IMR-90 (cell line): ENCODE results near the gene PCOLCE2. TPM values are rescaled to one million over a fixed set of nuclear protein-coding genes. Genes with fewer than 3 reads are reported as not detected.

Experiments used
- ATAC-seq: fragments of 200-7000 bp; cut with Tn5 transposase; 2 replicates; pipeline ENCODE4 v1.9.1; 2020; ENCODE audit warnings: low read depth, mild to moderate bottlenecking, moderate library complexity
- BruUV-seq: library from RNA; stranded (reverse); fragments of 400-500 nt; replicated peaks from 2 replicates; lab custom pipeline; 2021; lab: Mats Ljungman, UMichigan
- CTCF ChIA-PET: fragments of 300-600 bp; formaldehyde crosslinking; extraction: SDS; loops from one replicate; lab custom pipeline; 2021; ENCODE audit warnings: antibody characterized with exemption; lab: Yijun Ruan, JAX
- POLR2A ChIA-PET: fragments of 300-600 bp; sonication (Branson Sonifier 250); formaldehyde crosslinking; loops from one replicate; lab custom pipeline; 2022; ENCODE audit warnings: antibody characterized with exemption; ENCODE audit not compliant: unreplicated experiment; lab: Charles Lee
- DNase-seq: peaks from one replicate; pipeline ENCODE4 v3.0.0; 2013
- H2AFZ ChIP-seq: replicated peaks from 2 replicates; pipeline ENCODE3; 2013; ENCODE audit warnings: low read length, mild to moderate bottlenecking; ENCODE audit not compliant: poor library complexity
- H2AK5ac ChIP-seq: 2 replicates; pipeline ENCODE4 v1.6.1; 2013; ENCODE audit warnings: low read depth, low read length, inconsistent platforms
- H2AK9ac ChIP-seq: replicated peaks from 2 replicates; pipeline ENCODE3; 2013; ENCODE audit warnings: mild to moderate bottlenecking, low read depth, low read length, moderate library complexity; ENCODE audit not compliant: poor library complexity
- H2BK120ac ChIP-seq: 2 replicates; pipeline ENCODE4 v1.6.1; 2013; ENCODE audit warnings: low read depth, low read length, inconsistent platforms
- H2BK15ac ChIP-seq: 3 replicates; pipeline ENCODE4 v1.6.1; 2013; ENCODE audit warnings: low read depth, low read length, inconsistent platforms
- H2BK20ac ChIP-seq: 2 replicates; pipeline ENCODE4 v1.6.1; 2013; ENCODE audit warnings: low read depth, mild to moderate bottlenecking, inconsistent platforms, low read length, moderate library complexity
- H2BK5ac ChIP-seq: 2 replicates; pipeline ENCODE4 v1.6.1; 2013; ENCODE audit warnings: mild to moderate bottlenecking, low read depth, low read length, inconsistent platforms; ENCODE audit not compliant: poor library complexity, severe bottlenecking
- H3K14ac ChIP-seq: replicated peaks from 2 replicates; pipeline ENCODE4 v1.6.1; 2013; ENCODE audit warnings: low read depth, low read length, inconsistent platforms
- H3K18ac ChIP-seq: 2 replicates; pipeline ENCODE4 v1.6.1; 2013; ENCODE audit warnings: low read depth, low read length, control low read depth
- H3K23ac ChIP-seq: 2 replicates; pipeline ENCODE4 v1.6.1; 2013; ENCODE audit warnings: low read depth, low read length, inconsistent platforms
- H3K27ac ChIP-seq: 2 replicates; pipeline ENCODE4 v1.5.1; 2013; ENCODE audit warnings: mild to moderate bottlenecking, control low read depth, low read length; ENCODE audit not compliant: insufficient read depth
- H3K27me3 ChIP-seq: 2 replicates; pipeline ENCODE4 v1.6.1; 2013; ENCODE audit warnings: low read length; ENCODE audit not compliant: control insufficient read depth, insufficient read depth
- H3K36me3 ChIP-seq: 2 replicates; pipeline ENCODE4 v1.6.1; 2013; ENCODE audit warnings: low read length, mixed read lengths; ENCODE audit not compliant: control insufficient read depth, insufficient read depth
- H3K4ac ChIP-seq: 2 replicates; pipeline ENCODE4 v1.6.1; 2013; ENCODE audit warnings: low read depth, low read length, inconsistent platforms
- H3K4me1 ChIP-seq: 2 replicates; pipeline ENCODE4 v1.6.1; 2013; ENCODE audit warnings: low read length, mixed read lengths; ENCODE audit not compliant: control insufficient read depth, insufficient read depth
- H3K4me2 ChIP-seq: 2 replicates; pipeline ENCODE4 v1.6.1; 2013; ENCODE audit warnings: low read depth, mild to moderate bottlenecking, control low read depth, low read length, moderate library complexity
- H3K4me3 ChIP-seq: 2 replicates; pipeline ENCODE4 v1.5.1; 2013; ENCODE audit warnings: low read depth, mild to moderate bottlenecking, control low read depth, low read length, moderate library complexity; ENCODE audit not compliant: insufficient read depth
- H3K56ac ChIP-seq: 2 replicates; pipeline ENCODE4 v1.6.1; 2013; ENCODE audit warnings: low read length, inconsistent platforms; ENCODE audit not compliant: insufficient read depth; ENCODE audit errors: extremely low read depth
- H3K79me1 ChIP-seq, 2 experiments: 2 replicates each; pipeline ENCODE4 v1.6.1; 2013; ENCODE audit warnings: low read length in 2 of 2, inconsistent platforms in 1 of 2, low read depth in 1 of 2
- H3K9ac ChIP-seq: 2 replicates; pipeline ENCODE4 v1.6.1; 2013; ENCODE audit warnings: low read depth, low read length, control low read depth
- H3K9me1 ChIP-seq: 2 replicates; pipeline ENCODE4 v1.6.1; 2013; ENCODE audit warnings: low read length, inconsistent platforms; ENCODE audit not compliant: insufficient read depth
- H3K9me3 ChIP-seq: 2 replicates; pipeline ENCODE4 v1.6.1; 2013; ENCODE audit warnings: low read length; ENCODE audit not compliant: control insufficient read depth, insufficient read depth
- H4K20me1 ChIP-seq: 2 replicates; pipeline ENCODE4 v1.6.1; 2013; ENCODE audit warnings: low read length, inconsistent platforms; ENCODE audit not compliant: insufficient read depth
- H4K5ac ChIP-seq: 2 replicates; pipeline ENCODE4 v1.6.1; 2013; ENCODE audit warnings: mild to moderate bottlenecking, low read depth, low read length, control low read depth
- H4K8ac ChIP-seq, 2 experiments: 2 replicates each; pipeline ENCODE4 v1.6.1; 2013; ENCODE audit warnings: low read depth in 2 of 2, low read length in 2 of 2, control low read depth in 1 of 2, inconsistent platforms in 1 of 2
- H4K91ac ChIP-seq: 2 replicates; pipeline ENCODE4 v1.6.1; 2013; ENCODE audit warnings: low read depth, low read length, inconsistent platforms; ENCODE audit not compliant: insufficient read depth
- BHLHE40 ChIP-seq: fragments of 150-350 bp; IDR thresholded peaks from 2 replicates; pipeline ENCODE4 v1.6.1; 2016; ENCODE audit warnings: mild to moderate bottlenecking, low read depth, low read length
- CEBPB ChIP-seq: IDR thresholded peaks from 2 replicates; pipeline ENCODE4 v1.6.1; 2012; ENCODE audit warnings: low read depth, low read length, improper control_type of control experiment
- CHD1 ChIP-seq: IDR thresholded peaks from 2 replicates; pipeline ENCODE4 v1.6.1; 2012; ENCODE audit warnings: low read depth, low read length, improper control_type of control experiment
- FOS ChIP-seq: fragments of 150-350 bp; IDR thresholded peaks from 2 replicates; pipeline ENCODE4 v1.6.1; 2016; ENCODE audit warnings: low read depth, low read length
- MAFK ChIP-seq: IDR thresholded peaks from 2 replicates; pipeline ENCODE4 v1.6.1; 2012; ENCODE audit warnings: low read depth, low read length, improper control_type of control experiment
- MAZ ChIP-seq: IDR thresholded peaks from 2 replicates; pipeline ENCODE4 v1.6.1; 2012; ENCODE audit warnings: low read depth, mild to moderate bottlenecking, low read length, improper control_type of control experiment, moderate library complexity, borderline replicate concordance
- MXI1 ChIP-seq: IDR thresholded peaks from 2 replicates; pipeline ENCODE4 v1.6.1; 2012; ENCODE audit warnings: low read depth, mild to moderate bottlenecking, low read length, moderate library complexity, borderline replicate concordance
- NFE2L2 ChIP-seq: fragments of 150-350 bp; IDR thresholded peaks from 2 replicates; pipeline ENCODE4 v1.6.1; 2016; ENCODE audit warnings: low read depth, mild to moderate bottlenecking, low read length
- POLR2A ChIP-seq: IDR thresholded peaks from 2 replicates; pipeline ENCODE4 v1.6.1; 2012; ENCODE audit warnings: mild to moderate bottlenecking, low read depth, low read length
- RAD21 ChIP-seq: IDR thresholded peaks from 2 replicates; pipeline ENCODE4 v1.6.1; 2012; ENCODE audit warnings: low read length, improper control_type of control experiment
- RCOR1 ChIP-seq: IDR thresholded peaks from 2 replicates; pipeline ENCODE4 v1.6.1; 2012; ENCODE audit warnings: mild to moderate bottlenecking, low read length, improper control_type of control experiment; ENCODE audit not compliant: insufficient replicate concordance
- RFX5 ChIP-seq: IDR thresholded peaks from 2 replicates; pipeline ENCODE4 v1.8.0; 2012; ENCODE audit warnings: low read depth, mild to moderate bottlenecking, low read length, moderate library complexity
- SMC3 ChIP-seq: fragments of 150-350 bp; IDR thresholded peaks from 2 replicates; pipeline ENCODE4 v1.6.1; 2016; ENCODE audit warnings: low read depth, mild to moderate bottlenecking, antibody characterized with exemption, low read length, moderate library complexity
- WGBS, 2 experiments: methylation state at CpG; one replicate each; pipeline versions ENCODE4 v1.1.5 to v1.1.7; 2013; ENCODE audit warnings: missing lambda C conversion rate in 2 of 2; ENCODE audit not compliant: insufficient read length in 1 of 2; ENCODE audit errors: extremely low coverage in 2 of 2; 5-methylcytosine and 5-hydroxymethylcytosine counted together
- dilution Hi-C: fragments of 300-500 bp; cut with HindIII; formaldehyde crosslinking; loops from one replicate; pipeline ENCODE4 v1.14.3; 2018; ENCODE audit warnings: low sequenced_read_pairs; ENCODE audit not compliant: unreplicated experiment
- in situ Hi-C: fragments of 300-500 bp; cut with MboI; formaldehyde crosslinking; loops from 3 replicates; pipeline ENCODE4 v1.14.3; 2019; ENCODE audit warnings: low sequenced_read_pairs, inconsistent platforms, mixed read lengths
- intact Hi-C: fragments of 100-400 bp; cut with micrococcal nuclease; formaldehyde crosslinking; loops from 2 replicates; pipeline ENCODE4 v1.10.0; 2022
- polyA plus RNA-seq, 3 experiments: library from polyadenylated mRNA; depleted of rRNA; stranded (reverse); fragments of >200 nt; gene quantifications; 2 replicates each; pipeline ENCODE4 v1.2.3, GENCODE V29; 2012; ENCODE audit warnings: low replicate concordance in 1 of 3
- total RNA-seq: library from RNA; depleted of rRNA; stranded (reverse); fragments of >200 nt; gene quantifications from 2 replicates; pipeline ENCODE4 v1.2.3, GENCODE V29; 2012
- TF ChIP-seq, protein P1 (sequence below): conservative IDR thresholded peaks from 2 replicates; pipeline ENCODE4 v1.5.1; 2012; ENCODE audit warnings: mild to moderate bottlenecking, low read depth, low read length, improper control_type of control experiment
- TF ChIP-seq, protein P2 (sequence below): fragments of 150-350 bp; IDR thresholded peaks from 2 replicates; pipeline ENCODE4 v1.6.1; 2017; ENCODE audit warnings: mild to moderate bottlenecking, antibody characterized with exemption, low read length, low read depth
- TF ChIP-seq, protein P3 (sequence below): fragments of 150-350 bp; IDR thresholded peaks from 2 replicates; pipeline ENCODE4 v1.6.1; 2016; ENCODE audit warnings: low read depth, mild to moderate bottlenecking, low read length, moderate library complexity, borderline replicate concordance

PCOLCE2 gene
- total and polyA plus RNA-seq, 2 of the 4 experiments (the other 2 are of a cell fraction): 0.50 to 0.54 TPM

DNA sequence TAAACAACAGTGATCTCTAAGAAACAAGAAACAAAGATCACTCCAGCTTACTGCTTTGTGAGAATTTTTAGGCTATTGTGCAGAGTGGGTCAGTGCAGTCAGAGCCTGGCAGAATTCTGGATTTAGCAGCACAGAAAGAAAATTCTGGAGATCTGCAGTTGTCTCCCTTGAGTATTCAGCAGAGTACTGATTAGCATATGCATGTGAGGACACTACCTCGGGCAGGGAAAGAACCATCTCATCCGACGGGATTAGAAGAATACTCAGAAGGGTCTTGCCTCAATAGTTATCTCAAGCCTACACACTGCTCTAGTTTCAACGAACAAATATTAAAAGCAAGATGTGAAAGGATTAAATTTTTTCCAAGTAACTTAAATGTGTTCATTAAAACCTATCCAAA lies 94.4 kb downstream of the PCOLCE2 start:
- no peaks in the 10 kb centered on the region for H3K9me1 ChIP-seq
- ChIA-PET POLR2A (no interaction called here), CTCF (no interaction called here)
- no peak overlapping the region for H2BK15ac ChIP-seq
- H3K23ac ChIP-seq: no peak overlapping the region
- in situ Hi-C loops (no loop called here), intact Hi-C loops (no loop called here), dilution Hi-C loops (no loop called here)
- TF ChIP-seq SMC3 (no peak), CHD1 (no peak), CEBPB (no peak), FOS (no peak), POLR2A (no peak), RFX5 (no peak), MAZ (no peak), MXI1 (no peak), BHLHE40 (no peak), RAD21 (no peak), NFE2L2 (no peak), MAFK (no peak), RCOR1 (no peak)
- TF ChIP-seq, protein P1, sequence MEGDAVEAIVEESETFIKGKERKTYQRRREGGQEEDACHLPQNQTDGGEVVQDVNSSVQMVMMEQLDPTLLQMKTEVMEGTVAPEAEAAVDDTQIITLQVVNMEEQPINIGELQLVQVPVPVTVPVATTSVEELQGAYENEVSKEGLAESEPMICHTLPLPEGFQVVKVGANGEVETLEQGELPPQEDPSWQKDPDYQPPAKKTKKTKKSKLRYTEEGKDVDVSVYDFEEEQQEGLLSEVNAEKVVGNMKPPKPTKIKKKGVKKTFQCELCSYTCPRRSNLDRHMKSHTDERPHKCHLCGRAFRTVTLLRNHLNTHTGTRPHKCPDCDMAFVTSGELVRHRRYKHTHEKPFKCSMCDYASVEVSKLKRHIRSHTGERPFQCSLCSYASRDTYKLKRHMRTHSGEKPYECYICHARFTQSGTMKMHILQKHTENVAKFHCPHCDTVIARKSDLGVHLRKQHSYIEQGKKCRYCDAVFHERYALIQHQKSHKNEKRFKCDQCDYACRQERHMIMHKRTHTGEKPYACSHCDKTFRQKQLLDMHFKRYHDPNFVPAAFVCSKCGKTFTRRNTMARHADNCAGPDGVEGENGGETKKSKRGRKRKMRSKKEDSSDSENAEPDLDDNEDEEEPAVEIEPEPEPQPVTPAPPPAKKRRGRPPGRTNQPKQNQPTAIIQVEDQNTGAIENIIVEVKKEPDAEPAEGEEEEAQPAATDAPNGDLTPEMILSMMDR: no peak
- TF ChIP-seq, protein P2, sequence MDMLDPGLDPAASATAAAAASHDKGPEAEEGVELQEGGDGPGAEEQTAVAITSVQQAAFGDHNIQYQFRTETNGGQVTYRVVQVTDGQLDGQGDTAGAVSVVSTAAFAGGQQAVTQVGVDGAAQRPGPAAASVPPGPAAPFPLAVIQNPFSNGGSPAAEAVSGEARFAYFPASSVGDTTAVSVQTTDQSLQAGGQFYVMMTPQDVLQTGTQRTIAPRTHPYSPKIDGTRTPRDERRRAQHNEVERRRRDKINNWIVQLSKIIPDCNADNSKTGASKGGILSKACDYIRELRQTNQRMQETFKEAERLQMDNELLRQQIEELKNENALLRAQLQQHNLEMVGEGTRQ: no peak
- TF ChIP-seq, protein P3, sequence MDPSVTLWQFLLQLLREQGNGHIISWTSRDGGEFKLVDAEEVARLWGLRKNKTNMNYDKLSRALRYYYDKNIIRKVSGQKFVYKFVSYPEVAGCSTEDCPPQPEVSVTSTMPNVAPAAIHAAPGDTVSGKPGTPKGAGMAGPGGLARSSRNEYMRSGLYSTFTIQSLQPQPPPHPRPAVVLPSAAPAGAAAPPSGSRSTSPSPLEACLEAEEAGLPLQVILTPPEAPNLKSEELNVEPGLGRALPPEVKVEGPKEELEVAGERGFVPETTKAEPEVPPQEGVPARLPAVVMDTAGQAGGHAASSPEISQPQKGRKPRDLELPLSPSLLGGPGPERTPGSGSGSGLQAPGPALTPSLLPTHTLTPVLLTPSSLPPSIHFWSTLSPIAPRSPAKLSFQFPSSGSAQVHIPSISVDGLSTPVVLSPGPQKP: no peak
- H2AK5ac ChIP-seq: no peak overlapping the region
- no peak overlapping the region for H3K27ac ChIP-seq
- no peak overlapping the region for H2BK5ac ChIP-seq
- H2AFZ ChIP-seq: no peak overlapping the region
- no peak overlapping the region for H2BK120ac ChIP-seq
- no peak overlapping the region for H3K14ac ChIP-seq
- H2BK20ac ChIP-seq: no peak overlapping the region
- H3K4ac ChIP-seq: no peak overlapping the region
- H3K4me3 ChIP-seq: no peak overlapping the region
- ATAC-seq (no peak), DNase-seq (no peak)
- H3K4me2 ChIP-seq: no peak overlapping the region
- no peaks in the 10 kb centered on the region for H3K27me3 ChIP-seq
- H4K5ac ChIP-seq: no peak overlapping the region
- no peak overlapping the region for H4K91ac ChIP-seq
- no peak overlapping the region for H4K8ac ChIP-seq
- no CpG with 5 or more reads among the region's 4 CpGs for WGBS, 2 experiments
- H3K56ac ChIP-seq: no peak overlapping the region
- no peaks in the 10 kb centered on the region for H3K79me1 ChIP-seq
- no peak overlapping the region for H2AK9ac ChIP-seq
- no peaks in the 10 kb centered on the region for H3K4me1 ChIP-seq
- no peaks in the 10 kb centered on the region for H3K36me3 ChIP-seq
- no TSS peak for BruUV-seq
- H3K9ac ChIP-seq: no peak overlapping the region
- H4K20me1 ChIP-seq: no peaks in the 10 kb centered on the region
- no peak overlapping the region for H3K18ac ChIP-seq
- no peaks in the 10 kb centered on the region for H3K9me3 ChIP-seq
